DMS153 treated with DMSO at 0.1 percent for 48 hours (cell line): ENCODE results near the gene BHMT.

Experiments used
- DNase-seq: peaks from one replicate; lab custom pipeline; 2025; ENCODE audit not compliant: unreplicated experiment; lab: John Stamatoyannopoulos, UW

The BHMT gene

GRCh38 chr5:79111387-79111959 is at the start of gene BHMT:
TSS of gene BHMT (plus strand) at chr5:79111809. CDS start at chr5:79111886, 77 bp downstream.
- no peak for DNase-seq

- DNase-seq = no peak
Measured at GRCh38 chr5:79062436-79062835, 49.2 kb upstream of the BHMT start.

GRCh38 chr5:79069488-79070349 is 41.9 kb upstream of the BHMT start, which contains the start of the genes BHMT2 and DMGDH:
TSS of gene BHMT2 (plus strand) at chr5:79069767. CDS start at chr5:79069783, 16 bp downstream.
TSS of gene DMGDH (minus strand) at chr5:79069674. CDS start at chr5:79069620, 54 bp downstream.
- DNase-seq = no peak

GRCh38 chr5:79070350-79070667 is 41.3 kb upstream of the BHMT start:
- no peak for DNase-seq

GRCh38 chr5:79074641-79075040 is 37.0 kb upstream of the BHMT start:
- no peak for DNase-seq

GRCh38 chr5:79075646-79076426 is 35.8 kb upstream of the BHMT start:
- no peak for DNase-seq

GRCh38 chr5:79076819-79077218 is 34.8 kb upstream of the BHMT start:
- no peak for DNase-seq

GRCh38 chr5:79077680-79078365 is 33.8 kb upstream of the BHMT start:
- DNase-seq = no peak

GRCh38 chr5:79080804-79081203 is 30.8 kb upstream of the BHMT start:
- DNase-seq = no peak

- DNase-seq = no peak
Measured at GRCh38 chr5:79081779-79082178, 29.8 kb upstream of the BHMT start.

GRCh38 chr5:79086116-79086515 is 25.5 kb upstream of the BHMT start:
- no peak for DNase-seq

GRCh38 chr5:79088507-79088906 is 23.1 kb upstream of the BHMT start:
- no peak for DNase-seq

- DNase-seq = no peak
Measured at GRCh38 chr5:79091064-79091463, 20.5 kb upstream of the BHMT start.

GRCh38 chr5:79093762-79094161 is 17.8 kb upstream of the BHMT start:
- DNase-seq = no peak

GRCh38 chr5:79105868-79106267 is 5.7 kb upstream of the BHMT start:
- no peak for DNase-seq

- DNase-seq = no peak
Measured at GRCh38 chr5:79107020-79107796, 4.4 kb upstream of the BHMT start.

- DNase-seq = no peak
Measured at GRCh38 chr5:79108086-79108485, 3.5 kb upstream of the BHMT start.

- DNase-seq = no peak
Measured at GRCh38 chr5:79108792-79109191, 2.8 kb upstream of the BHMT start.

GRCh38 chr5:79109527-79110492 is 1.8 kb upstream of the BHMT start:
- no peak for DNase-seq
